ENCODE data around the gene GUCY1B1.
A peak's percentile ranks its signal among the peaks of the same experiment; 100 is the strongest.

The GUCY1B1 gene

DNA sequence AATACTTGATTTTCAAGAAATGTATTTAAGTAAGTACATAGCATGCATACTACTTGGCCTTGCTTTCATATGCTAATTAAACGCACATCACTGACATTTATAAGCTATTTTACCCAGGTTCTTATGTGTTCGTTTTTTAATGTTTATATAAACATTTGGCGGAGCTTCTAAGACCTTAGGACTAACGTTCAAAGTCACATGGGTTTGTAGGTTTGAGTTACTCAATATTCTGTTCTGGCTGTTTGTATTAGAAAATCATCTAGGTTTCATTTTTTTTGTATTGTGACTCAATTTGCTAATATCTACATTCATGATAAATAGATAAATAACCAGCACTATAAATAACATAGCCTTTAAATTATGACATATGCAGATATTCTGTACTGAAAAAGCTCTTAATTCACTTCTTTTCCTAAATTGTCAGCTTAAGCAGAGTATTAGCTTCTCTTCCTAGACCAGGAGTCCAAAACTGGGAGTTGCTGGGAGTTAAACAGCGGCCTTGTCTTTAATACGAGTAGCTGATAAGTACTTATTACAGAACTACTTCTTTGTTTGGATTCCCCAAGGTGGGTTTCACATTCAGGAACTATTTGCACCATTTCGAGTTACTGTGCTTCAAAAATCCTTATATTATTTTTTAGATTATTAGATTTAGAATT lies 42.0 kb downstream of the GUCY1B1 start:
- no peak for DNase-seq (ENCODE audit: extremely low read depth, low read depth)
- TF ChIP-seq, protein P1, sequence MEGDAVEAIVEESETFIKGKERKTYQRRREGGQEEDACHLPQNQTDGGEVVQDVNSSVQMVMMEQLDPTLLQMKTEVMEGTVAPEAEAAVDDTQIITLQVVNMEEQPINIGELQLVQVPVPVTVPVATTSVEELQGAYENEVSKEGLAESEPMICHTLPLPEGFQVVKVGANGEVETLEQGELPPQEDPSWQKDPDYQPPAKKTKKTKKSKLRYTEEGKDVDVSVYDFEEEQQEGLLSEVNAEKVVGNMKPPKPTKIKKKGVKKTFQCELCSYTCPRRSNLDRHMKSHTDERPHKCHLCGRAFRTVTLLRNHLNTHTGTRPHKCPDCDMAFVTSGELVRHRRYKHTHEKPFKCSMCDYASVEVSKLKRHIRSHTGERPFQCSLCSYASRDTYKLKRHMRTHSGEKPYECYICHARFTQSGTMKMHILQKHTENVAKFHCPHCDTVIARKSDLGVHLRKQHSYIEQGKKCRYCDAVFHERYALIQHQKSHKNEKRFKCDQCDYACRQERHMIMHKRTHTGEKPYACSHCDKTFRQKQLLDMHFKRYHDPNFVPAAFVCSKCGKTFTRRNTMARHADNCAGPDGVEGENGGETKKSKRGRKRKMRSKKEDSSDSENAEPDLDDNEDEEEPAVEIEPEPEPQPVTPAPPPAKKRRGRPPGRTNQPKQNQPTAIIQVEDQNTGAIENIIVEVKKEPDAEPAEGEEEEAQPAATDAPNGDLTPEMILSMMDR (IDR thresholded peaks at IDR 0.05; ENCODE audit: low read depth, low read length, missing control alignments) = no peak
- H3K4me3 ChIP-seq (replicated peaks; ENCODE audit: low read depth, low read length) = no peak overlapping the region

DNA sequence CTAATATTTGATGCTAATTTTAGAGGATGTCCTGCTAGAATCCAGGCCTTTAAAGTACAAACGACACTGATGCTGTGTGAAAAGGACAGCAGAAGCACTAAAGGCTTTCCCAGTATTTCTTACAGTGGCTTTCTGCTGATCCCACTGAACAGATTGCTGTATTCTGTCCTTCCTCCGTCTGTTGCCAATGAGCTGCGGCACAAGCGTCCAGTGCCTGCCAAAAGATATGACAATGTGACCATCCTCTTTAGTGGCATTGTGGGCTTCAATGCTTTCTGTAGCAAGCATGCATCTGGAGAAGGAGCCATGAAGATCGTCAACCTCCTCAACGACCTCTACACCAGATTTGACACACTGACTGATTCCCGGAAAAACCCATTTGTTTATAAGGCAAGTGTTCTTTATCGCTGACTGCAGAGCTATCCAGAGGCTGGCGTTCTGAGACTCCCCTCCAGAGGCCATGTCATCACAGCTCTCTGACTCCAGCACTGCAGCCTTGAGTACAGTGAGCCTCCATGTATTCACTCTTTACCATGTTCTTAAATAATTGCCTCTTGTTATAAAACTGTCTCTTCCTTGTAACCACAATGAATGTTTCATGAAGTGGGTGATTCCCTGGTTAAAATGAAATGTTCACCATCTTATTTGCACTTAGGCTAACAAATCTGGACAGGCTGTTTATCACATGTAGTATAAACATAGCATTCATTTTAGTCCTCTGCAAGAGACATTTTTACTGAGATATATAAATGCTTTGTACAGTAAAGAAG lies 43.6 kb downstream of the GUCY1B1 start:
- no peak for DNase-seq (ENCODE audit: extremely low read depth, low read depth)
- TF ChIP-seq, protein P1 (IDR thresholded peaks at IDR 0.05; ENCODE audit: low read depth, low read length, missing control alignments) = no peak
- H3K4me3 ChIP-seq (replicated peaks; ENCODE audit: low read depth, low read length) = no peak overlapping the region

DNA sequence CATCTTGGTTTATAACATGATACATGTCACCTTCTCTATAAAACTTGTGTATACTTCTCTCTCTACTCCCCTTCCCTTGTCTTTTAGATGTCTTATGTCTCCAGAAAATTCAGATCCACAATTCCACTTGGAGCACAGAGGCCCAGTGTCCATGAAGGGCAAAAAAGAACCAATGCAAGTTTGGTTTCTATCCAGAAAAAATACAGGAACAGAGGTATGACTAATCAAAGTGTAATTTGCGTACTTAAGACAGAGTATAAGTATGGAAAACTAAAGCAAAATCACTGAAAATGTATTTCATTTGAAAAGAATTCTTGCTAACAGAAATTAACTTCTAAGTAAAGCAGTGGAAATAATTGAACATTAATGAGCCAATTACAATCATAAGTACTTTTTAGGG lies 46.2 kb downstream of the GUCY1B1 start:
- no peak overlapping the region for H3K4me3 ChIP-seq (replicated peaks; ENCODE audit: low read depth, low read length)
- no peak for DNase-seq (ENCODE audit: extremely low read depth, low read depth)
- TF ChIP-seq, protein P1 (IDR thresholded peaks at IDR 0.05; ENCODE audit: low read depth, low read length, missing control alignments) = no peak

DNA sequence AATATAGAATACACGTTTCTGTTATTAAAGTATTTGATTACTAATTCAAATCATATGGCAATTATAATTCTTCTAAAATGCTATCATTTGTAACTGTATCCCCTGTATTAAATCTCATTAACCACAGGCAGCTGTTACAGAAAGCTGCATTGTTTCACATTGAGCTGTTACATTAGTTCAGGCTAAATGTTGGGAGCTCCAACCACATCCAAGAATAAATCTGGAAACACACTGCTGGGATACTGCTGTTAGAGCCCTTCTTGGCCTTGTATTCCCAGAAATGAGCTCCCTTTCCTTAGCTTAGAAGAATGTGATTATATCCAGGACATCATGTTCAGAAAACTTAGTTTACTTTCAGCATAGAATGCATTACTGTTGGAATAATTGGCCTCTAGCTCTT lies 48.2 kb downstream of the GUCY1B1 start:
- peak; percentile 15 for DNase-seq (ENCODE audit: extremely low read depth, low read depth)
- no peak overlapping the region for H3K4me3 ChIP-seq (replicated peaks; ENCODE audit: low read depth, low read length)
- TF ChIP-seq, protein P1 (IDR thresholded peaks at IDR 0.05; ENCODE audit: low read depth, low read length, missing control alignments) = no peak

GRCh38 chr4:155809835-155810234 lies 51.0 kb downstream of the GUCY1B1 start:
- TF ChIP-seq, protein P1 (IDR thresholded peaks at IDR 0.05; ENCODE audit: low read depth, low read length, missing control alignments) = peak; percentile 44
- no peak overlapping the region for H3K4me3 ChIP-seq (replicated peaks; ENCODE audit: low read depth, low read length)
- DNase-seq (ENCODE audit: extremely low read depth, low read depth) = peak; percentile 77

DNA sequence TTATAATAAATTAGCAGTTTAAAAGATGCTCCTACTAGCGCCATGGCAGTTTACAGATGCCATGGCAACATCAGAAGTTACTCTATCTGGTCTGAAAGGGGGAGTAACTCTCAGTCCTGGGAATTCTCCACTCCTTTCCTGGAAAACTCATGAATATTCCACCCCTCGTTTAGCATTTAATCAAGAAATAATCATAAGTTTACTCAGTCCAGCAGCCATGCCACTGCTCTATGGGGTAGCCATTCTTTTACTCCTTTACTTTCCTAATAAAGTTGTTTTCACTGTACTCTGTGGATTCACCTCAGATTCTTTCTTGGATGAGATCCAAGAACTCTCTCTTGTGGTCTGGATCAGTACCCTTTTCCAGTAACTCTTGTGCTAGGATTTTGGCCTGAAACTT lies 52.3 kb downstream of the GUCY1B1 start:
- TF ChIP-seq, protein P1 (IDR thresholded peaks at IDR 0.05; ENCODE audit: low read depth, low read length, missing control alignments) = no peak
- no peak overlapping the region for H3K4me3 ChIP-seq (replicated peaks; ENCODE audit: low read depth, low read length)
- no peak for DNase-seq (ENCODE audit: extremely low read depth, low read depth)

Data from HFF-Myc (cell line).